Astrocyte (in vitro differentiated cells and primary cell): ENCODE data around the gene SMIM3. TPM values are rescaled to one million over a fixed set of nuclear protein-coding genes. Genes with fewer than 3 reads are reported as not detected.

Source experiments
- DNase-seq: peaks from one replicate; pipeline ENCODE4 v3.0.0-alpha.2; 2010; ENCODE audit warnings: low read depth
- FAIRE-seq: peaks from 2 replicates; lab custom pipeline; 2011; peaks lifted over from hg19 to GRCh38; lab: Jason Lieb, UNC
- H2AFZ ChIP-seq: 2 replicates; pipeline ENCODE4 v1.6.0; 2012; ENCODE audit warnings: low read depth, low read length, inconsistent platforms
- H3K27ac ChIP-seq: 2 replicates; pipeline ENCODE4 v1.5.1; 2011; ENCODE audit warnings: low read depth, low read length, inconsistent platforms
- H3K27me3 ChIP-seq: 2 replicates; pipeline ENCODE4 v1.6.0; 2011; ENCODE audit warnings: low read length, inconsistent platforms; ENCODE audit not compliant: insufficient read depth
- H3K36me3 ChIP-seq: 2 replicates; pipeline ENCODE4 v1.5.1; 2011; ENCODE audit warnings: low read length, inconsistent platforms; ENCODE audit not compliant: insufficient read depth
- H3K4me1 ChIP-seq: 2 replicates; pipeline ENCODE4 v1.5.1; 2011; ENCODE audit warnings: low read length, inconsistent platforms; ENCODE audit not compliant: insufficient read depth
- H3K4me2 ChIP-seq: 2 replicates; pipeline ENCODE4 v1.6.0; 2012; ENCODE audit warnings: low read length, inconsistent platforms
- H3K4me3 ChIP-seq: 2 replicates; pipeline ENCODE4 v1.5.1; 2011; ENCODE audit warnings: low read depth, mild to moderate bottlenecking, low read length, inconsistent platforms; ENCODE audit not compliant: insufficient read depth
- H3K79me2 ChIP-seq: 2 replicates; pipeline ENCODE4 v1.6.0; 2012; ENCODE audit warnings: mild to moderate bottlenecking, low read length, inconsistent platforms; ENCODE audit not compliant: insufficient read depth
- H3K9ac ChIP-seq: 2 replicates; pipeline ENCODE4 v1.6.0; 2012; ENCODE audit warnings: mild to moderate bottlenecking, low read length, inconsistent platforms
- H3K9me3 ChIP-seq: 2 replicates; pipeline ENCODE4 v1.5.1; 2012; ENCODE audit warnings: low read depth, mild to moderate bottlenecking, low read length, inconsistent platforms; ENCODE audit not compliant: insufficient read depth
- H4K20me1 ChIP-seq: 2 replicates; pipeline ENCODE4 v1.6.0; 2012; ENCODE audit warnings: low read length, inconsistent platforms; ENCODE audit not compliant: insufficient read depth
- H3K27ac Mint-ChIP-seq: one replicate; pipeline ENCODE4 v1.8.0; 2021; ENCODE audit warnings: mild to moderate bottlenecking, mixed read lengths; ENCODE audit not compliant: unreplicated experiment
- H3K27me3 Mint-ChIP-seq: one replicate; pipeline ENCODE4 v1.8.0; 2021; ENCODE audit warnings: low read depth, mixed read lengths; ENCODE audit not compliant: unreplicated experiment
- H3K36me3 Mint-ChIP-seq: one replicate; pipeline ENCODE4 v1.8.0; 2021; ENCODE audit warnings: low read depth, mixed read lengths; ENCODE audit not compliant: unreplicated experiment
- H3K4me1 Mint-ChIP-seq: one replicate; pipeline ENCODE4 v1.8.0; 2021; ENCODE audit warnings: low read depth, mixed read lengths; ENCODE audit not compliant: unreplicated experiment
- H3K4me3 Mint-ChIP-seq: one replicate; pipeline ENCODE4 v1.8.0; 2021; ENCODE audit warnings: mild to moderate bottlenecking, moderate library complexity, mixed read lengths; ENCODE audit not compliant: unreplicated experiment
- H3K9me3 Mint-ChIP-seq: one replicate; pipeline ENCODE4 v1.8.0; 2021; ENCODE audit warnings: mild to moderate bottlenecking, mixed read lengths; ENCODE audit not compliant: unreplicated experiment
- EZH2 ChIP-seq: IDR thresholded peaks from 2 replicates; pipeline ENCODE4 v1.6.1; 2012; ENCODE audit warnings: mild to moderate bottlenecking, low read length, inconsistent platforms; ENCODE audit not compliant: insufficient read depth
- total RNA-seq: library from RNA; stranded (reverse); gene quantifications from 2 replicates; pipeline ENCODE4 v1.2.1, GENCODE V29; 2021
- TF ChIP-seq, protein P1 (sequence below): IDR thresholded peaks from 2 replicates; pipeline ENCODE4 v1.5.1; 2011; ENCODE audit warnings: low read depth, mild to moderate bottlenecking, inconsistent platforms, low read length, moderate library complexity; ENCODE audit not compliant: insufficient read depth

Gene SMIM3
- total RNA-seq, 1 donor from 2014 or later: 16.7 TPM

DNA sequence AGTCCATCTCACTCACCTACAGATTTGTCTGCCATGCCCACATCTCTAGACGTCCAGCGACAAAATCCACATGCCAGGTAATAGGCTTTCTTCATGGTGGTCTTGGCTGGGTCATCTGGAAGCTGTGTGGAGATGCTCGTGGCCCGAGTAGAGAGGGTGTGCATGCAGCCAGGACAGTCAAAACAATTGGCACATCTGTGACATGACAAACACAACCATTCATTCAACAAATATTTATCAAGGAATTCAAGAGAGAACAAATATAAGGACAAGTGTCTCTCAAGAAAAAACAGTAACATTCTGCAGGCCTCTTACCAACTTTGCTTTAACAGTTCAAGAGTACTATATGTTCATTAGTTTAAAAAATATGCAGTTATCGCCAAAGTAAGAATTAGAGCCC is 25.1 kb upstream of the SMIM3 start:
- Mint-ChIP-seq H3K4me3 (no peak overlapping the region), H3K9me3 (no peaks in the 10 kb centered on the region), H3K27ac (peak overlapping the region; percentile 16), H3K27me3 (no peaks in the 10 kb centered on the region), H3K4me1 (peaks cover 3% of the 10 kb centered on the region), H3K36me3 (peaks cover 14% of the 10 kb centered on the region)
- no peaks in the 10 kb centered on the region for H3K9me3 ChIP-seq
- FAIRE-seq (no peak), DNase-seq (no peak)
- no peak overlapping the region for H3K27ac ChIP-seq
- H3K36me3 ChIP-seq: peaks cover 40% of the 10 kb centered on the region
- no peak overlapping the region for H2AFZ ChIP-seq
- H3K9ac ChIP-seq: no peak overlapping the region
- H3K4me2 ChIP-seq: no peak overlapping the region
- no peak overlapping the region for H3K4me3 ChIP-seq
- no peak for TF ChIP-seq EZH2
- TF ChIP-seq, protein P1, sequence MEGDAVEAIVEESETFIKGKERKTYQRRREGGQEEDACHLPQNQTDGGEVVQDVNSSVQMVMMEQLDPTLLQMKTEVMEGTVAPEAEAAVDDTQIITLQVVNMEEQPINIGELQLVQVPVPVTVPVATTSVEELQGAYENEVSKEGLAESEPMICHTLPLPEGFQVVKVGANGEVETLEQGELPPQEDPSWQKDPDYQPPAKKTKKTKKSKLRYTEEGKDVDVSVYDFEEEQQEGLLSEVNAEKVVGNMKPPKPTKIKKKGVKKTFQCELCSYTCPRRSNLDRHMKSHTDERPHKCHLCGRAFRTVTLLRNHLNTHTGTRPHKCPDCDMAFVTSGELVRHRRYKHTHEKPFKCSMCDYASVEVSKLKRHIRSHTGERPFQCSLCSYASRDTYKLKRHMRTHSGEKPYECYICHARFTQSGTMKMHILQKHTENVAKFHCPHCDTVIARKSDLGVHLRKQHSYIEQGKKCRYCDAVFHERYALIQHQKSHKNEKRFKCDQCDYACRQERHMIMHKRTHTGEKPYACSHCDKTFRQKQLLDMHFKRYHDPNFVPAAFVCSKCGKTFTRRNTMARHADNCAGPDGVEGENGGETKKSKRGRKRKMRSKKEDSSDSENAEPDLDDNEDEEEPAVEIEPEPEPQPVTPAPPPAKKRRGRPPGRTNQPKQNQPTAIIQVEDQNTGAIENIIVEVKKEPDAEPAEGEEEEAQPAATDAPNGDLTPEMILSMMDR: no peak
- H3K27me3 ChIP-seq: no peaks in the 10 kb centered on the region
- H4K20me1 ChIP-seq: peaks cover 31% of the 10 kb centered on the region
- peaks cover 88% of the 10 kb centered on the region for H3K79me2 ChIP-seq
- peaks cover 5% of the 10 kb centered on the region for H3K4me1 ChIP-seq

DNA sequence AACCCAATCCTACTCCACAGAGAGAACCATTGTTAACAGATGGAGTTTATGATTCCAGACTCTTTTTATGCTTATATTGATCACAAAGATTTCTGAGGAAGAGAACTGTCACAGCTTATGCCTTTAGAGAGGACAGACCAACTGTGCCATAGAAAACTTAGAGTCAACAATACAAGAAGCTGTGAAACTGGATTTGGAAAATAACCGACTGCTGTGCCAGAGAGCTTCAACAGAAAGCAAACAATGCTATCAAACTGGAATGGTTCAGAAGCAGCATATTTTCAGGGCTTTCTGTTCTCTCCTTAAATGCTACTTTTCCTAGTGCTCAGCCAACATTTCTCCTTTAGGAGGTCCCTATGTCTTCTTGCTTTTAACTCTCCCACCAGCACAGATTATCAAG is 24.7 kb upstream of the SMIM3 start:
- Histone ChIP-seq H3K4me2 (no peak overlapping the region), H3K4me3 (no peak overlapping the region), H3K27ac (no peak overlapping the region), H4K20me1 (peaks cover 31% of the 10 kb centered on the region), H3K36me3 (peaks cover 40% of the 10 kb centered on the region), H3K9ac (no peak overlapping the region), H3K9me3 (no peaks in the 10 kb centered on the region), H3K4me1 (peaks cover 5% of the 10 kb centered on the region), H2AFZ (no peak overlapping the region), H3K79me2 (peaks cover 86% of the 10 kb centered on the region), H3K27me3 (no peaks in the 10 kb centered on the region)
- Mint-ChIP-seq H3K4me1 (peaks cover 3% of the 10 kb centered on the region), H3K27me3 (no peaks in the 10 kb centered on the region), H3K36me3 (peaks cover 14% of the 10 kb centered on the region), H3K27ac (no peak overlapping the region), H3K4me3 (no peak overlapping the region), H3K9me3 (no peaks in the 10 kb centered on the region)
- TF ChIP-seq, protein P1: no peak
- no peak for TF ChIP-seq EZH2
- FAIRE-seq (no peak), DNase-seq (no peak)

DNA sequence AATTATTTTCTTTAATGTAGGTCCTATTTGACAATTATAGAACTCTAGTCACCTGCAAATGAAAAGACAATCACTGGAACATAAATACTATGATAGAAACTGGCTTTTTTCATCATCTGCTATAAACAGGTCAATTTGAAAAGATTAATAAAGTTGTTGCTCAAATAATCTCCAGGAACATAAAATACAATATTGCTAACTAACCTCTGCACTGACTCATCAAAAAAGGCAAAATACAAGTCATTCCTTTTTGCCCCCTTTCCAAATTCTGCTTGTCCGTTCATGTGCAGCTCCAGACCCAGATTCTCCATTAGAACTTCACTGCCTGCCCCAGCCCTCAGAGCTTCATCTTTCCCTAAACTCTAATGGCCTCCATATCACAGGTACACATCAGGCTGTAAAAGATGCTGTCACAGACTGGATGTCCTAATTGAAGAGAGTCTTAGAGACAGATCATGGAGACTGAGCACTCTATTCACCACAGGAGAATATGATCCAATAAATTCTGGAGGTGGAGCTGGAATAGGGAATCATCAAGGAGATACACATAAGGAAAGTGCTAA is 21.4 kb upstream of the SMIM3 start:
- Mint-ChIP-seq H3K9me3 (no peaks in the 10 kb centered on the region), H3K36me3 (peaks cover 17% of the 10 kb centered on the region), H3K27ac (peak overlapping the region; percentile 45), H3K4me3 (no peak overlapping the region), H3K27me3 (no peaks in the 10 kb centered on the region), H3K4me1 (peaks cover 6% of the 10 kb centered on the region)
- Histone ChIP-seq H3K9ac (peak overlapping the region; percentile 39), H3K27ac (no peak overlapping the region), H3K4me2 (peak overlapping the region; percentile 91), H2AFZ (no peak overlapping the region), H3K36me3 (peaks cover 28% of the 10 kb centered on the region), H3K9me3 (no peaks in the 10 kb centered on the region), H3K4me1 (peaks cover 11% of the 10 kb centered on the region), H4K20me1 (peaks cover 15% of the 10 kb centered on the region), H3K4me3 (peak overlapping the region; percentile 86), H3K79me2 (peaks cover 58% of the 10 kb centered on the region), H3K27me3 (no peaks in the 10 kb centered on the region)
- FAIRE-seq (no peak), DNase-seq (no peak)
- TF ChIP-seq, protein P1: no peak
- TF ChIP-seq EZH2: no peak
